Measurements from ENCODE around the gene DGCR2. TPM values are rescaled to one million over a fixed set of nuclear protein-coding genes. Genes with fewer than 3 reads are reported as not detected.

The DGCR2 gene
- total RNA-seq, 1 donor from 2014 or later: 64.4 TPM

GRCh38 chr22:19128946-19129727, 6.9 kb upstream of the DGCR2 start:
- no peak for TF ChIP-seq CTCF (IDR thresholded peaks at IDR 0.05)
- no peak for DNase-seq (ENCODE audit: extremely low spot score, unreplicated experiment)
- Mint-ChIP-seq H3K36me3 (ENCODE audit: unreplicated experiment) (peaks cover 13% of the 10 kb centered on the region), H3K4me1 (ENCODE audit: unreplicated experiment) (no peaks in the 10 kb centered on the region), H3K27me3 (ENCODE audit: unreplicated experiment) (no peaks in the 10 kb centered on the region), H3K27ac (ENCODE audit: unreplicated experiment) (no peak overlapping the region), H3K9me3 (ENCODE audit: unreplicated experiment) (no peaks in the 10 kb centered on the region), H3K4me3 (ENCODE audit: unreplicated experiment) (no peak overlapping the region)

GRCh38 chr22:19128009-19128401, 5.8 kb upstream of the DGCR2 start:
- no peaks in the 10 kb centered on the region for H3K9me3 Mint-ChIP-seq (ENCODE audit: unreplicated experiment)
- no peak for DNase-seq (ENCODE audit: extremely low spot score, unreplicated experiment)
- H3K4me3 Mint-ChIP-seq (ENCODE audit: unreplicated experiment): no peak overlapping the region
- TF ChIP-seq CTCF (IDR thresholded peaks at IDR 0.05): no peak
- H3K4me1 Mint-ChIP-seq (ENCODE audit: unreplicated experiment): peaks cover 2% of the 10 kb centered on the region
- no peak overlapping the region for H3K27ac Mint-ChIP-seq (ENCODE audit: unreplicated experiment)
- H3K27me3 Mint-ChIP-seq (ENCODE audit: unreplicated experiment): no peaks in the 10 kb centered on the region
- peaks cover 5% of the 10 kb centered on the region for H3K36me3 Mint-ChIP-seq (ENCODE audit: unreplicated experiment)

- DNase-seq (ENCODE audit: extremely low spot score, unreplicated experiment): no peak
- H3K9me3 Mint-ChIP-seq (ENCODE audit: unreplicated experiment): no peaks in the 10 kb centered on the region
- peaks cover 5% of the 10 kb centered on the region for H3K36me3 Mint-ChIP-seq (ENCODE audit: unreplicated experiment)
- peaks cover 6% of the 10 kb centered on the region for H3K4me1 Mint-ChIP-seq (ENCODE audit: unreplicated experiment)
- no peak overlapping the region for H3K4me3 Mint-ChIP-seq (ENCODE audit: unreplicated experiment)
- H3K27me3 Mint-ChIP-seq (ENCODE audit: unreplicated experiment): no peaks in the 10 kb centered on the region
- no peak for TF ChIP-seq CTCF (IDR thresholded peaks at IDR 0.05)
- H3K27ac Mint-ChIP-seq (ENCODE audit: unreplicated experiment): no peak overlapping the region
Measured at GRCh38 chr22:19127329-19128008, 5.3 kb upstream of the DGCR2 start.

GRCh38 chr22:19126309-19127273, 4.4 kb upstream of the DGCR2 start:
- Mint-ChIP-seq H3K27ac (ENCODE audit: unreplicated experiment) (no peak overlapping the region), H3K4me3 (ENCODE audit: unreplicated experiment) (no peak overlapping the region), H3K27me3 (ENCODE audit: unreplicated experiment) (no peaks in the 10 kb centered on the region), H3K9me3 (ENCODE audit: unreplicated experiment) (no peaks in the 10 kb centered on the region), H3K4me1 (ENCODE audit: unreplicated experiment) (peaks cover 7% of the 10 kb centered on the region), H3K36me3 (ENCODE audit: unreplicated experiment) (peaks cover under 1% of the 10 kb centered on the region)
- DNase-seq (ENCODE audit: extremely low spot score, unreplicated experiment): no peak
- no peak for TF ChIP-seq CTCF (IDR thresholded peaks at IDR 0.05)
